Endometrial microvascular endothelial cells (primary cell): Measurements from ENCODE around the gene CUL3. TPM values are rescaled to one million over a fixed set of nuclear protein-coding genes. Genes with fewer than 3 reads are reported as not detected.

Experiments
- in situ Hi-C: cut with HindIII; loops from 2 replicates; pipeline ENCODE4 v1.10.0; 2017; ENCODE audit warnings: low sequenced_read_pairs, low pct_unique_long_range_greater_than_20kb; ENCODE audit errors: inconsistent ontology term
- total RNA-seq: library from RNA; depleted of rRNA; stranded (reverse); fragments of >200 nt; gene quantifications from one replicate; pipeline ENCODE4 v1.2.3, GENCODE V29; 2015; ENCODE audit errors: inconsistent ontology term

CUL3 gene
- total RNA-seq, 1 donor from 2014 or later: 55.0 TPM

- in situ Hi-C loops: loop anchor here (25.0 kb wide), 1 partner anchor 197 kb away; no protein-coding TSS in a partner anchor
These were observed 365 bp downstream of the CUL3 start for GRCh38 chr2:224584785-224585210.

GRCh38 chr2:224584111-224584784, 915 bp downstream of the CUL3 start:
- in situ Hi-C loops: loop anchor here (25.0 kb wide), 1 partner anchor 197 kb away; no protein-coding TSS in a partner anchor

DNA sequence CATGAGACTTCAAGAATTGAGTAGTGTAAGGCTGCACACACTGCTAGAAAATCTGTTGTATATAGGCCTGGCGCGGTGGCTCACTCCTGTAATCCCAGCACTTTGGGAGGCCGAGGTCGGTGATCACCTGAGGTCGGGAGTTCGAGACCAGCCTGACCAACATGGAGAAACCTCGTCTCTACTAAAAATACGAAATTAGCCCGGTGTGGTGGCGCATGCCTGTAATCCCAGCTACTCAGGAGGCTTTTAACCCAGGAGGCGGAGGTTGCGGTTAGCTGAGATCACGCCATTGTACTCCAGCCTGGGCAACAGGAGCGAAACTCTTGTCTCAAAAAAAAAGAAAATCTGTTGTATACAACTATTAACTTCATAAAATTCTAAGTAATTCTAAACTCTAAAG, 2.1 kb downstream of the CUL3 start:
- in situ Hi-C loops: loop anchor here (25.0 kb wide), 1 partner anchor 196 kb away; no protein-coding TSS in a partner anchor

GRCh38 chr2:224580248-224580647, 4.9 kb downstream of the CUL3 start:
- in situ Hi-C loops: loop anchor here (25.0 kb wide), 1 partner anchor 193 kb away; no protein-coding TSS in a partner anchor

DNA sequence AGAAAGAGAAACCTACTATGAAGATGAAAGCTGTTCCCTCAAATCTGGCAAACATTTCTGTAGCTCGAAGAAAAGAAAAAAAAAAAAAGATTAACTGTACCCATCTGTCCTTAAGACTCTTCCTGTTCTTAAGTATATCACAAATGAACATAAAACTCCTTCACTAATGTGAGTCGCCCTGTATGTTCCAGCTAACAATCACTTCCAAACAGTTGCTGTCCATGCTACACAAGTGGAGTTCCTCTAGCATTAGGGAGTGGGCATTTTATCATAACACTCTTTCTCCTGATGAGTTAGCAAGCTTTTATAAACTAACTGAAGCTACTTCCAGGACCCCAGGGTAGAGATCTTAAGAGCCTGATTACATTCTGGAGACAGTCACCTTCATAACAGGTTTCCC, 5.8 kb downstream of the CUL3 start:
- in situ Hi-C loops: loop anchor here (25.0 kb wide), 1 partner anchor 192 kb away; no protein-coding TSS in a partner anchor

DNA sequence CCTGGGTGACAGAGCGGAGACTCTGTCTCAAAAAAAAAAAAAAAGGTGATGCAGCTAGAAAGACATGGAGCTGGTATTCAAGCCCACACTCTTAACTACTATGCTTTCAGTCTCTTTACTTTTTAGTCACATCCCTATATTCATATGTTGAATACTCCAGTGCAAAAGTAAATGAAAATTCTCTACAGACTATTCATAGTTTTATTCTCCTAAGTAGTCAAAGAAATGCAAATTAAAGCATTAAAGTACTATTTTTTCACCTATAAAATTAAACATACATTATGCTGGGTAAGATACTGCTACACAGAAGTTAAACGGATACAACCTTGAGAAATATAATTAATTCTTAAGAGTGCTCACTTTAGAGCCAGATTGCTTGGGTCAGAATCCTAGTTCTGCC, 7.6 kb downstream of the CUL3 start:
- in situ Hi-C loops: loop anchor here (25.0 kb wide), 1 partner anchor 190 kb away; no protein-coding TSS in a partner anchor

- in situ Hi-C loops: loop anchor here (25.0 kb wide), 1 partner anchor 189 kb away; no protein-coding TSS in a partner anchor
These were observed 9.0 kb downstream of the CUL3 start for GRCh38 chr2:224576088-224576715.

DNA sequence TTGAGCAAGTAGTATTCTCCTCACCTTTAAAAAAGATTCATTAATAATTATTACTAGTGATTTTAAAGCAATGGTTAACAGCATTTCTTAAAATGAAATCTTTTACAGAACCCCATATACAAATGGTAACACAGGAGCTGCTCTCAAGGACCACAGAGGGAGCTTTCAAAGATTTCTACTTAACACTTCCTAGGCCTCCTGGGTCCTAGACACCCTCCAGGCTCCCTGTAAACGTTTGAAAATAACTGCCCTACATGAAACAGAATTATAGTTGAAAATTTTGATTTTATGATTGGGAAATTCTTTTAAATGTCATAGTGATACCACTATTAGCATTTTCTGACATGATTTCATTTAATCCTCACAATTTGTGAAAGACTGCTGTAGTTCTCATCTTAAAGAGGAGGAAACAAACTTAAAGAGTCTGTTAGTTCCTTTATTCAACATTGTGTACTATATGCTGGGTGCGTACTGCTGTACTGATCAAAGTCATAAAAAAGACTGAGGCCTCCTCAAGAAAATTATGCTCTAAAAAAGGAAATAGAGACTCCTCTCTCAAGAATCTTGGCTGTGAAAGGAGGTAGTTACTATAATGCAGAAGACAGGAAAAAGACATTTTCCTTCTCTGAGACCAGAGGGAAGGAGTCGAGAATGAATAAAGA, 10.6 kb downstream of the CUL3 start:
- in situ Hi-C loops: loop anchor here (25.0 kb wide), 1 partner anchor 187 kb away; no protein-coding TSS in a partner anchor

GRCh38 chr2:224573724-224574123, 11.4 kb downstream of the CUL3 start:
- in situ Hi-C loops: no loop called here

DNA sequence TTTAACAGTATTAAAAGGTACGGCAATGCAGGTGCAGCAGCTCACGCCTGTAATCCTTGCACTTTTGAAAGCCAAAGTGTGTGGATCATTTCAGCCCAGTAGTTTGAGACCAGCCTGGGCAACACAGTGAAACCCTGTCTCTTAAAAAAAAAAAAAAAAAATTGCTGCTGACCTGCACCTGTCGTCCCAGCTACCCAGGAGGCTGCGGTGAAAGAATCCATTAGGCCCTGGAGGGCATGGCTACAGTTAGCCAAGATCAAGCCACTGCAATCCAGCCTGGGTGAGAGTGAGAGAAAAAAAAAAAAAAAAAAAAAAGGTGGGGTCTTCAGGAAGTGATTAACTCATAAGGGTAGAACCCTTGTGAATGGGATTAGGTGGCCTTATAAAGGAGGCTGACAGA, 12.8 kb downstream of the CUL3 start:
- in situ Hi-C loops: no loop called here

DNA sequence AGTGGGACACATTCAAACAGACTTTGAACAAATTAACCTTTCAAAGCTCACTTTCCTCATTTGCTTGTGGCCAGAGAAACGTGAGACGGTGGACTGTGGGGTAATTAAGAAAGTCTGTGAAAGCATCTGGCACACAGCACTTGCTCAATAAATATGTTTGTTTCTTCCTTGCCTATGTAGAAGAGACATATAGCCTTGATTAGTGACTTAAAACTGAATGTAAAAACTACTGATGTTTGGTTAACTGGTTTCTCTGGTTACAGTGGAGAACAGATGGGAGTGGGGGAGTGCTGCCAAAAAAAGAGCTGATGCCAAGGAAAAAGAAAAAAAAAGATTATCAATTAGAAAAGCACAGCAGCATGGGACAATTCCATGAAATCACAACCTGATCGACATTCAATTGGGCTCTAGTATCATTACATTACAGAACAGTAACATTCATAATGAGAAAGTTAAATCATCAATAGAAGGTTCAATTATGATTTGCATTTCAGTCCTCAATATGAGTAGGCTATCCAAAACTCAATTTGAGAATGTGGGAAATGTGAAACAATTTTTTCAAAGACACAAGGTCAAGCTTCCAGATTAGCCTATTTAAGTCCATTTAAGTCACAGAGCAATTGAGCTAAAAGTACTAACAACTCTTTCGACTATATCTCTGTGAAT, 14.7 kb downstream of the CUL3 start:
- in situ Hi-C loops: no loop called here

GRCh38 chr2:224569654-224570053, 15.5 kb downstream of the CUL3 start:
- in situ Hi-C loops: no loop called here

- in situ Hi-C loops: no loop called here
These were observed 19.6 kb downstream of the CUL3 start for GRCh38 chr2:224565452-224566035.

GRCh38 chr2:224563537-224563936, 21.6 kb downstream of the CUL3 start:
- in situ Hi-C loops: no loop called here

- in situ Hi-C loops: no loop called here
These were observed 22.3 kb downstream of the CUL3 start for GRCh38 chr2:224562831-224563230.

DNA sequence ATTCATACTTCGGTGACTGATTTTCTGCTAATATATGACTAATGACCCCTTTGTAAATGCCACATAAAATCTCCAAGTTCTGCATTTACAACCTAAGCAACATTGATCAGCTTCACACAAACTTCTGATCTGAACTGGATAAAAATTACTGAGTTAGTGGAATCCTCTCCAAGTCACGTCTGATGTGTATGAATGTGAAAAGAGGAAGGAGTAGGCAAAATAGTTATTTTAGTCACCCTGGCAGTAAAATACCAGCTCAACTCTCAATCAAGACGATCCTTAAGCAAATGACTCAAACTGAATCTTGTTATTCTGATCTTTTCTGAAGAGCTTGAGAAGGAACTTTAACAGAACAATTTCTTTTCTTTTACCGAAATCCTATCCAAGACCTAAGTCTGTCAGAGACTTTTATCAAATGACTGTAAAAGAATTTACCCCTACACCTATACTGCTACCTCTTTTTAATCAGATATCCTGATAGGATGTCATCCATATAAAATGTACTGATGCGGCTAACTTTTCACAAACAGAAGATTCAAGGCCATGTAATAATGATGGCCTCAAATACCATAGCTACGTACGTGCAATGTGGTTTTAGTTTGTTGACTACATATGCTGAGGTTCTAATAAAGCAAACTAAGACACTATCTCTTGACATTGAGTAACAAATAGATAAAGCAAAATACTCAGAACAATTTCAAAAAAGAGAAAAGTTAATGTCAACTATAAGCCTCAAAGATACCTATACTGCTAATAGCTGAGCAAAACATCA, 23.7 kb downstream of the CUL3 start:
- in situ Hi-C loops: no loop called here

DNA sequence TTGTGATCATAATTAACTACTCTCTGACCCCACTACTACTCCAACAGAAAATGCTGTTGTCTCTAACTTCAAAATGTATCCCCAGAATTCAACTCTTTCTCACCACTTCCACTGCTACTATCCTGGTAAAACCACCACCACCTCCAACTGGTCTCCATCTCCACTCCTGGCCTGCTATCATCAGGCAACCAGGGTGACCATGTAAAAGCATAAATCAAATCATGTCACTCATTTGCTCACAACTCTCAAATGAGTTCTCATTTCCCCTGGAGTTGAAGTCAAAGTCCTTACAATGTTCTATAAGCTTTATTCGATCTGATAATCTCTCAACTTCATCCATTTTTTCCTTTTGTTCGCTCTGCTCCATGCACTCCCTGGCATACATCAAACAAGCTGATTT, 24.6 kb downstream of the CUL3 start:
- in situ Hi-C loops: no loop called here

- in situ Hi-C loops: no loop called here
These were observed 27.6 kb downstream of the CUL3 start for GRCh38 chr2:224557610-224558009.
